Uterus (tissue), 4 donors: Measurements from ENCODE around the gene KRT73. TPM values are rescaled to one million over a fixed set of nuclear protein-coding genes. Genes with fewer than 3 reads are reported as not detected.

Experiments
- DNase-seq, 2 donors: peaks; one replicate each; pipeline ENCODE4 v3.0.0-alpha.2; 2019 to 2020
- H3K27ac ChIP-seq, 2 donors: fragments of 200-600 bp; sonication (generic); 1 replicate in 1 of 2; 2 replicates in 1 of 2; pipeline ENCODE4 v1.5.1; 2016 to 2018
- H3K27me3 ChIP-seq, 2 donors: fragments of 200-600 bp; sonication (generic); one replicate each; pipeline ENCODE4 v1.5.1; 2018 to 2019; ENCODE audit warnings: control low read depth in 1 of 2
- H3K36me3 ChIP-seq, 2 donors: fragments of 200-600 bp; sonication (generic); one replicate each; pipeline ENCODE4 v1.5.1; 2019; ENCODE audit warnings: control low read depth in 1 of 2
- H3K4me1 ChIP-seq, 2 donors: fragments of 200-600 bp; sonication (generic); one replicate each; pipeline ENCODE4 v1.5.1; 2018 to 2019; ENCODE audit warnings: control low read depth in 1 of 2
- H3K4me3 ChIP-seq, 2 donors: fragments of 200-600 bp; sonication (generic); 1 replicate in 1 of 2; 2 replicates in 1 of 2; pipeline ENCODE4 v1.5.1; 2018 to 2019; ENCODE audit warnings: mild to moderate bottlenecking in 1 of 2
- H3K9me3 ChIP-seq, 2 donors: fragments of 200-600 bp; sonication (generic); one replicate each; pipeline ENCODE4 v1.5.1; 2019; ENCODE audit warnings: control low read depth in 1 of 2
- CTCF ChIP-seq, 4 experiments: fragments of 200-600 bp in 2 of 4; fragments of 450-650 bp in 2 of 4; sonication (generic) in 2 of 4; IDR thresholded peaks; one replicate each; pipeline ENCODE4 v1.5.1; 2016 to 2019; ENCODE audit warnings: antibody characterized with exemption in 4 of 4, mild to moderate bottlenecking in 2 of 4, moderate library complexity in 1 of 4
- POLR2A ChIP-seq, 2 donors: fragments of 450-650 bp; IDR thresholded peaks; one replicate each; pipeline ENCODE4 v1.6.1; 2016; ENCODE audit warnings: antibody characterized with exemption in 2 of 2, mild to moderate bottlenecking in 1 of 2, moderate library complexity in 1 of 2
- intact Hi-C: fragments of 100-400 bp; cut with DNase I; formaldehyde crosslinking; loops from one replicate; pipeline ENCODE4 v1.15.1; 2023; ENCODE audit warnings: low total_unique reads
- total RNA-seq, 4 donors: library from RNA; depleted of rRNA in 3 of 4; stranded (reverse); fragments of >200 nt in 3 of 4; gene quantifications; one replicate each; pipeline versions ENCODE4 v1.1.0 to v1.2.4, GENCODE V29; 2014 to 2023
- donor health status: DM: yes; HTN: yes; CAD: no.

KRT73 gene
- total RNA-seq, 4 donors from 2014 or later = not detected

- DNase-seq = no peak
- intact Hi-C loops = no loop called here
- TF ChIP-seq CTCF (IDR thresholded peaks at IDR 0.05) (no peak), POLR2A (IDR thresholded peaks at IDR 0.05) (no peak)
- Histone ChIP-seq H3K9me3 (no peaks in the 10 kb centered on the region), H3K4me3 (no peak overlapping the region), H3K27me3 (no peaks in the 10 kb centered on the region), H3K27ac (no peak overlapping the region), H3K36me3 (no peaks in the 10 kb centered on the region), H3K4me1 (no peaks in the 10 kb centered on the region)
These were observed 9.8 kb upstream of the KRT73 start for GRCh38 chr12:52628111-52628507.

- H3K27me3 ChIP-seq = no peaks in the 10 kb centered on the region
- TF ChIP-seq CTCF (IDR thresholded peaks at IDR 0.05) = no peak
- TF ChIP-seq POLR2A (IDR thresholded peaks at IDR 0.05) = no peak
- DNase-seq = no peak
- intact Hi-C loops = no loop called here
- H3K27ac ChIP-seq = no peak overlapping the region
- H3K4me3 ChIP-seq = no peak overlapping the region
- no peaks in the 10 kb centered on the region for H3K4me1 ChIP-seq
- no peaks in the 10 kb centered on the region for H3K9me3 ChIP-seq
- H3K36me3 ChIP-seq = no peaks in the 10 kb centered on the region
These were observed 9.2 kb upstream of the KRT73 start for GRCh38 chr12:52627395-52628110.

GRCh38 chr12:52622349-52622748 is 4.0 kb upstream of the KRT73 start:
- no peaks in the 10 kb centered on the region for H3K36me3 ChIP-seq
- H3K4me1 ChIP-seq = no peaks in the 10 kb centered on the region

GRCh38 chr12:52618866-52619265 is 507 bp upstream of the KRT73 start:
- TF ChIP-seq CTCF (IDR thresholded peaks at IDR 0.05) (no peak), POLR2A (IDR thresholded peaks at IDR 0.05) (no peak)
- Histone ChIP-seq H3K27ac (no peak overlapping the region), H3K36me3 (no peaks in the 10 kb centered on the region), H3K4me3 (no peak overlapping the region), H3K4me1 (no peaks in the 10 kb centered on the region), H3K27me3 (no peaks in the 10 kb centered on the region), H3K9me3 (no peaks in the 10 kb centered on the region)
- DNase-seq = no peak
- intact Hi-C loops = no loop called here

More at GRCh38 chr12:52622349-52622748, 4.0 kb upstream of the KRT73 start:
- DNase-seq = no peak
- Histone ChIP-seq H3K4me3 (no peak overlapping the region), H3K27ac (no peak overlapping the region), H3K27me3 (no peaks in the 10 kb centered on the region), H3K9me3 (no peaks in the 10 kb centered on the region)
- TF ChIP-seq POLR2A (IDR thresholded peaks at IDR 0.05) = no peak
- TF ChIP-seq CTCF (IDR thresholded peaks at IDR 0.05) = no peak
- intact Hi-C loops = no loop called here

GRCh38 chr12:52617403-52617785 is 965 bp downstream of the KRT73 start:
- Histone ChIP-seq H3K4me1 (no peaks in the 10 kb centered on the region), H3K27me3 (no peaks in the 10 kb centered on the region), H3K9me3 (no peaks in the 10 kb centered on the region), H3K4me3 (no peak overlapping the region), H3K36me3 (no peaks in the 10 kb centered on the region), H3K27ac (no peak overlapping the region)
- no peak for TF ChIP-seq POLR2A (IDR thresholded peaks at IDR 0.05)
- TF ChIP-seq CTCF (IDR thresholded peaks at IDR 0.05) = no peak
- intact Hi-C loops = no loop called here
- DNase-seq = no peak
